Skin epidermis (tissue), 12 donors: ENCODE data around the gene MRPL41.
"Not testable (repeated sequence)": the region's sequence is repeated elsewhere in the genome, so short reads cannot be mapped to it uniquely, and the experiment has no call there.

ENCODE experiments used
- H3K27ac ChIP-seq, 21 experiments: fragments of 200-600 bp; sonication (generic) in 11 of 21; one replicate each; pipeline ENCODE4 v1.5.0; 2020; ENCODE audit warnings: mild to moderate bottlenecking in 3 of 21, inconsistent platforms in 2 of 21, moderate library complexity in 2 of 21
- H3K4me3 ChIP-seq, 7 experiments: fragments of 200-600 bp; sonication (generic) in 2 of 7; one replicate each; pipeline ENCODE4 v1.5.0; 2020; ENCODE audit warnings: inconsistent platforms in 2 of 7, mild to moderate bottlenecking in 2 of 7, moderate library complexity in 1 of 7

Gene MRPL41

DNA sequence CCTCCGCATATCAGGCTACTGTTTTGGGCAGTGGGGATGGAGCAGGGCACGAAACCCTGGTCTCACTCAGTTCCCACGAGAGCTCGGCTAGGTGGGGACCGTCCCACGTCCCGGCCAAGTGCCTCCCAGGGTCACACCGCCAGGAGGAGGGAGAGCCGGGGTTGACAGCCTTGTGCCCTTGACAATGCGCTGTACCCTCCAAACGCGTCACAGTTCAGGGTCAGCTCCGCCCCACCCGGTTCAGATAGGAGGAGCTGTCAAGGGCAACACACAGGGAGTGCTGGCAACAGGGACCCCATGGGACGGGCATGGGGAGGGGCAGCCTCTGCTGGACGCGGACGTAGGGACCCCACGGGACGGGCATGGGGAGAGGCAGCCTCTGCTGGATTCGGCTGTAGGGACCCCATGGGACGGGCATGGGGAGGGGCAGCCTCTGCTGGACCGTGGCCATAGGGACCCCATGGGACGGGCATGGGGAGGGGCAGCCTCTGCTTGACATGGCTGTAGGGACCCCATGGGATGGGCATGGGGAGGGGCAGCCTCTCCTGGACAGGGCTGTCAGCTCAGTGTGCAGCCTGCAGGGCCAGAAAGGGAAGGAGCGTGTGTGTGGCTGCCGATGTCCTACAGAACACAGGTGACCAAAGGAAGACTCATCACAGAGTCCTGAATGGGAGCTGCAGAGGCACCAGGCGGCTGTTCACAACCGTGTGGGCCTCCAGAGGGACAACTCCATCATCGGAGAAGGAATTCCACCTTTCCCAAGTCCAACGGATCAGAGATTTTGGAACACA lies 30.9 kb upstream of the MRPL41 start:
- no peak overlapping the region for H3K4me3 ChIP-seq

DNA sequence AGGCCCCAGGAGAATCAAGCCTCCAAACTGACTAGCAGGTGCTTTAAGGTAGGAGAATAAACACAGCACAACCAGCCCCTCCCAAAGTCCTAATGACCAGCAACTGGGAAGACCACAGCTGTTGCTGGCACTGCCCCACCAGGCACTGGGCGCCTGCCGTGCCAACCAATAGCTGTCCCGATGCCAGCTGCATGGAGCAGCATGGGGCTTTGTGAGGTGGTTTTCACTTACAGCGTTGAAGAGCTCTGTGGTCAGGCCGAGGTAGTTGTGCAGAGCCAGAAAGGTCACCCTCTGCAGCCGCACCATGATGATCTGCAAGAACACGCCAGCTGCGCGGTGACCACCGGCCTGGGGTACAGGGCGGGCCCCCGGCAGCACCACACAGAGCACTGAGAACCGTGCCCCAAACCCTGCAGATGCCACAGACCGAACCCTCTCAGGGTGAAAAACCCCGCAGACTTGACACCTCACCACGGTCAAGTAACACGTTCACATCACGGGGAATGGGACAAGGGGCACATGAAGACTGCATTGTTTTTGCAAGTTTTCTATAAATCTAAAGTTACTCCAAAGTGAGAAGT lies 30.2 kb upstream of the MRPL41 start:
- no peak overlapping the region for H3K4me3 ChIP-seq

More for the DNA sequence above, 30.9 kb upstream of the MRPL41 start:
- no peak overlapping the region for H3K27ac ChIP-seq

DNA sequence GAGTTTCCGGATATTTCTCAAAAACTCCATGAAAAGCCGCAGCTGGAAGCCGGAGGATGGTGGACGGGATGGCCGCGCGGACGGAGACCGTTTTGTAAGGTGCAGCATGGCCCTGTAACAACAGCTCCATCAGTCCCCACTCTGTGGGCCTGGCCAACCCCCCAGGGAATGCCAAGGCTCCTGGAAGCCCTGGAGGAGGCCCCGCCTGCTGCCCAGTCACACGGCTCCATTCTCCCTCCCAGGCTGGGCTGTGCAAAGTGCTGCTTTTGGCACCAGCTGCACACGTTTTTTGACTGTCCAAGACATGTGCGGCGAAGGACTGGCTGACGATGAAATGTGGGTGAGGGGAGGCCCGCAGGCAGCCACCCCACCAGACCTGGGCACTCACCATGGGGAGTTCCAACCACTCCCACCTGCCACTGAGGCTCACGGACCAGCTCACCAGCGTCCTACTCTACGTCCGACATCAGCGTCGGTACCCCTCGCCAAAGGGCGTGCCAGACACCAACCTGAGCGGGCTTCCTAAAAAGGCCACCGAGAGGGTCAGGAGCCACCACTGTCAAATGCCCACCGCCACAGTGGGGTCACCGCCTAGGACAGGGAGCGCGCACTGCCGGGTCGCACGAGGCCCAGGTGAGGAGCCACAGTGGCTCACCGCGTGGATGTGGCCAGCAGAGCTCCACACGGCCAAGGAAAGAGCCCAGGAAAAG lies 28.8 kb upstream of the MRPL41 start:
- Histone ChIP-seq H3K4me3 (no peak overlapping the region), H3K27ac (no peak overlapping the region)

More for the DNA sequence above, 30.2 kb upstream of the MRPL41 start:
- H3K27ac ChIP-seq: no peak overlapping the region

DNA sequence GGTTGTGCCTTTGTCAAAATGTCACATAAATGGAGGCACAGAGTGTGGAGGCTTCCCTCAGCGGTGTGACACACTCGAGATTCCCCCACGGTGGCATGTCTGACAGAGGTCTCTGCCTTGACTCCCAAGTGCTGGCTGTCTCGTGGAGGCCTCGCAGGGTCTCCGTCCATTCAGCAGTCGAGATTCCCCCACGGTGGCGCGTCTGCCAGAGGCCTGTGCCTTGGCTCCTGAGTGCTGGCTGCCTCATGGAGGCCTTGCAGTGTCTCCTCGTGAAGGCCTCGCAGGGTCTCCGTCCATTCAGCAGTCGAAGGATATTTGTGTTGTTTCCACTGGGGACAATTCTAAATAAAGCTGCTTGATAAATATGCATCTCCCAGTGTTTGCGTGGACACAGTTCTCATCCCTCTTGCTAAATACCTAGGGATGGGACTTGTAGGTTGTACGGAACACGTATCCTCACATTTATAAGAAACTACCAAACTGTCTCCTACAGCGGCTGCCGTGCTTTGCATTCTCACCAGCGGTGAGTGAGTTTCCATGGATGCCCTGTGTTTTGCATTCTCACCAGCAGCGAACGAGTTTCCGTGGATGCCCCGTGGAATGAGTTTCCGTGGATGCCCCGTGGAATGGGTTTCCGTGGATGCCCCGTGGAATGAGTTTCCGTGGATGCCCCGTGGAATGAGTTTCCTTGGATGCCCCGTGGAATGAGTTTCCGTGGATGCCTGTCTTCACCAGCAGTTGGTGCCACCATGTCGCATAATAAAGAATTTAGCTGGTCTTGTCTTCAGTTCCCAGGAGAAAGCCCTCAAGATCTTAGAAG lies 27.3 kb upstream of the MRPL41 start:
- H3K27ac ChIP-seq: no peak overlapping the region
- H3K4me3 ChIP-seq: no peak overlapping the region

DNA sequence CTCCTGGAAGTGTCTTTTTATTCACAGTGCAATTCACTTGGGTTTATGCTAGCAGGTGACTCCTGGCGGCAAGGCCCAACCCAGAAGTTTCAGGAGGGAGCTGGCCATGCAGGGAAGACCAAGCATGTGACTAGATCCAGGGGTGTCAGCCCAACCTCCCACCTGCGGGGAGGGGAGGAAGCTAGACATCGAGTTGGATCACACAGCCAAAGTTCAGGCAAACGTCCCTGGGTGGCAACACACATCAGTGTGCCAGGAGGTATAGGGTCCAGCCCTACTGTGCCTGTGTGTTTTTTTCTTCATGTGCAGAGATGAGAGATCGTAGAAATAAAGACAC lies 26.7 kb upstream of the MRPL41 start:
- no peak overlapping the region for H3K4me3 ChIP-seq

DNA sequence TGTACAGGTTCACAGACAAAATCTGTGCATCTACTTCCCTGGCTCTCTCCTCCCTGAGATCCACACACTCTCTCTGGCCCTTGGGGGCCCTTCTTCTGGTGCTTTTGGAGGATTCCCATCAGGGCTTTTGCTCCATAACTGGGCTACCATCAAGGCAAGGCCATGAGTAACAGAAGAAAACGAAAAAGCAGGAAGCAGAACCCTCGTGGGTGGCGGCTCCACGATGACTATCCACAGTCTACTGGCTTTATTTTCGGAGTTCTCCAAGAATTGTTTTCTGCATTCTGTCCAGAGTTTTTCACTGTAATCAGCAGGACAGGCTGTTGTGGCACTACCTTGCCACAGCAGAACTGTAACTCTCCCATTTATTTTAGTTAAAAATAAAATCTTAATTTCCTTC lies 21.3 kb upstream of the MRPL41 start:
- no peak overlapping the region for H3K27ac ChIP-seq
- no peak overlapping the region for H3K4me3 ChIP-seq

More for the DNA sequence above, 26.7 kb upstream of the MRPL41 start:
- no peak overlapping the region for H3K27ac ChIP-seq

DNA sequence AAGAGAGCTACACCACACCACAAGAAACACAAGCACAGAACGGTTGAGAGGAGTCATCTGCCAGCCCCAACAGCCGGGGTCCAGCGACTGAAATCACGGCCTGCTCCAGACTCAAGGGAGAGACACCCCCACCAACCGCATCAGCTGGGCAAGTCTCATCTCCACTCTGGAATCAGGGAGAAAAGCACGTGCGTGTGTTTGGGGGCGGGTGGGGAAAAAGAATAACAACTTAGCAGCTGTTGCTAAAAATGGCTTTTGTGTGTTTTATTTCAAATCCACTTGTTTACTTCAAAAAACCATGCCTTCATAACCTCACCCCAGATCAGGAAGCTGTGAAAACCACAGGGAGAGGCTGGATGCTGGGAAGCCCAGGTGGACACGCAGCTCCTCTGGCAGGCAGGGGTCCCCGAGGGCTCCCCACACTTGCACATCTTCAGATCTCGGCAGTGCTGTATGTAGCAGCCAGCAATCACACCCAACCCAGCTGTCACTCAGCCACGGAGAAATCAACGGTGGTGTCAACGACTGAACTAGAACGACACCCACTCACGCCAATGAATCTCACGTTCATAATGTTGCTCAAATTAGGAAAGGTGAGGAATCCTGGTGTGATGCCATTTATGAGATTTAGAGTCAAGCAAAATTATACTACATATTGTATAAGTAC lies 20.4 kb upstream of the MRPL41 start:
- no peak overlapping the region for H3K27ac ChIP-seq
- H3K4me3 ChIP-seq: no peak overlapping the region

DNA sequence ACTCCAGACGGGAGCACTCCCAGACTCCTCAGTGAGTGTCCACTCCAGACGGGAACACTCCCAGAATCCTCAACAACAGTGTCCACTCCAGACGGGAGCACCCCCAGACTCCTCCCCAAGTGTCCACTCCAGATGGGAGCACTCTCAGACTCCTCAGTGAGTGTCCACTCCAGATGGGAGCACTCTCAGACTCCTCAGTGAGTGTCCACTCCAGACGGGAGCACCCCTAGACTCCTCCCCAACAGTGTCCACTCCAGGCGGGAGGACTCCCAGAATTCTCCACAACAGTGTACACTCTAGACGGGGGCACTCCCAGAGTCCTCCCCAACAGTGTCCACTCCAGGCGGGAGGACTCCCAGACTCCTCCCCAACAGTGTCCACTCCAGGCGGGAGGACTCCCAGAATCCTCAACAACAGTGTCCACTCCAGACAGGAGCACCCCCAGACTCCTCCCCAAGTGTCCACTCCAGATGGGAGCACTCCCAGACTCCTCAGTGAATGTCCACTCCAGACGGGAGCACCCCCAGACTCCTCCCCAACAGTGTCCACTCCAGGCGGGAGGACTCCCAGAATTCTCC lies 18.7 kb upstream of the MRPL41 start:
- H3K27ac ChIP-seq: not testable (repeated sequence)

DNA sequence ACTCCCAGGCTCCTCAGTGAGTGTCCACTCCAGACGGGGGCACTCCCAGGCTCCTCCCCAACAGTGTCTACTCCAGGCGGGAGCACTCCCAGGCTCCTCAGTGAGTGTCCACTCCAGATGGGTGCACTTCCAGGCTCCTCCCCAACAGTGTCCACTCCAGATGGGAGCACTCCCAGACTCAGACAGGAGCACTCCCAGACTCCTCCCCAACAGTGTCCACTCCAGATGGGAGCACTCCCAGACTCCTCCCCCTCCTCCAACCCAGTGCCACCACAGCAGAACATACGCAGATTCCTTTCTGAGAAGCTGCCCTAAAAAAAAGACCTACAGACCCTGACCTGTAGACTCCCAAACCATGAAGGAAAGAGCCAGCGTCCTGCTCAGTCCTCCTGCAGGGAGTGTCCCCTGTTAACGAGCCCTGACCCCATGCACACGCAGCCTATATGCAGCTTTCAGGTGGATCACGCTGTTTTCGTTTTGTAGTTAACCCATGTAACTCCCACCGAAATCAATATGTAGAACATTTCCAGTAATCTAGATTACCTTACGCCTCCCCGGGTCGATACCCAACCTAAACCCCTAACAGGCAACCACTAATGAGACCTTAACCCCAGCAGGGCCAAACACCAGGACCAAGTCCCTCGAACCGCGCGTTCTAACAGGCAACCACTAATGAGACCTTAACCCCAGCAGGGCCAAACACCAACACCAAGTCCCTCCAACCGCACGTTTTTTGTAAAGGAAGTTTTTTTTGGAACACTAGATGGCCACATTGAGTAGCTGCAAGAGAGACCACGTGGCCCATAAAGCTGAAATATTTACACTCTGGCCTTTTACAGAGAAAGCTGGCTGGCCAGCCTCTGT lies 17.2 kb upstream of the MRPL41 start:
- no peak overlapping the region for H3K4me3 ChIP-seq
- H3K27ac ChIP-seq: no peak overlapping the region

More for the DNA sequence above, 18.7 kb upstream of the MRPL41 start:
- H3K4me3 ChIP-seq: not testable (repeated sequence)

DNA sequence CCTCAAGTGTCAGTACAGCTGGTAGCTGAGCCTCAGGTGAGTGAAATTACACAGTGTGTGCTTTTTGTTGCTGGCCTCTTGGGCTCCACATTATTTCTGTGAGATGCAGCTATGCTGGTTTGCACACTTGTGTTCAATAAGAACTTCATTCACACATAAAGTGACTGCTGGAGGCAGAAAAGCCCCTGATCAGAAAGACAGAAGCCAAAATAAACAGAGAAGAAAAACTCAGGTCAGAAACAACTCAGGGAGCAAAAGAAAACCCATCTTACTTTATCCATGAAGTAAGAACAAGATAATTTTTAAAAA lies 16.6 kb upstream of the MRPL41 start:
- no peak overlapping the region for H3K27ac ChIP-seq

DNA sequence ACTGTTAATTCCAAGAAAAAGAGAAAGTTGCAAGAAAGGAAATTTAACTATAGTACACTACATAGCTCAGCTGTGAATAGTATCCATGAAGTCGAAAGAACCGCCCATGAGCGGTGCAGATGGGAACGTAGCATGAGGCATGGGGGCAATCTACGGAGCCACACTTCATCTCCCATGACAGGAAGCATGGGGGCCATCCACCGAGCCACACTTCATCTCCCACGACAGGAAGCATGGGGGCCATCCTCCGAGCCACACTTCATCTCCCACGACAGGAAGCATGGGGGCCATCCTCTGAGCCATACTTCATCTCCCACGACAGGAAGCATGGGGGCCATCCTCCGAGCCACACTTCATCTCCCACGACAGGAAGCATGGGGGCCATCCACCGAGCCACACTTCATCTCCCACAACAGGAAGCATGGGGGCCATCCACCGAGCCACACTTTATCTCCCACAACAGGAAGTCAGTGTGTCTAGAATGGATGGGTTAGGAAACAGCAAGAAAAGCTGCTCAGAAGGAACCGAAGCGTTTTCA lies 15.0 kb upstream of the MRPL41 start:
- not testable (repeated sequence) for H3K4me3 ChIP-seq, H3K27ac ChIP-seq

More for the DNA sequence above, 16.6 kb upstream of the MRPL41 start:
- H3K4me3 ChIP-seq: no peak overlapping the region

DNA sequence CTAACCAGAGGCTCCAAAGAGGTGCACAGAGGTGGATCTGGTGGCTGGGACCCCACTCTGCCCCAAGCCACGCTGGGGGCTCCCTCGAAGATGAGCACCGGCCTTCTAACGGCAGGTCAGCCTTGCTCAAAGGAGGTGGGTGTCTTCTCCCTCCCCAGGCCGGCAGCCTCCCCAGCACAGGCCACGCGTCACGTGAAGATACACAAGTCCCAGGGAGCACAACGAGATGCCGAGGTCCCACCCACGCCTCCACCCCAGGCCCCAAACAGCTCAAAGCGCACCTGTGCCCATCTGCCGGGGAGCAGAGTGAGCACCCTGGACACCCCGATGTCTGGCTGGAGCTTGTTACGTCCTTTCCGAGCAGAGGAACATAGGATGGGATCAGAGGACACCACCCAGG lies 13.6 kb upstream of the MRPL41 start:
- Histone ChIP-seq H3K4me3 (no peak overlapping the region), H3K27ac (no peak overlapping the region)

DNA sequence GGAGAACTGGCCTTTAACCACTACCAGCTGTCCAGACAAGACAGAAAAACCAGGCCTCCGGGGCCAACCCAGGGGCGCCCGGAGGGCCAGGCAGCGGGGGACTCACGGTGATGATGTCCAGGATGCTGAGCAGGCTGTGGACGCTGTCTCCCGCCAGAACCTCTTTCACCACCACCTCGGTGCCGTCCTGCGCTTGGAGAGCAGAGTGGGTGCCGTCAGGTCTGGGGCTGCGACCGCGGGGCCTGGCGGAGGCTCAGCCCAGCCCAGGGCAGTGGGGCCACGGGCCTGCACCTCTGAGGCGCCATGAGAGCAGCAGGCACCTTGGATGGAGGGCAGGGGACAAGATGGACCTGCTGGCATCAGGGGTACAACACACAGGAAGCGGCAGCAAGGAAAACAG lies 11.1 kb upstream of the MRPL41 start:
- Histone ChIP-seq H3K27ac (no peak overlapping the region), H3K4me3 (no peak overlapping the region)

DNA sequence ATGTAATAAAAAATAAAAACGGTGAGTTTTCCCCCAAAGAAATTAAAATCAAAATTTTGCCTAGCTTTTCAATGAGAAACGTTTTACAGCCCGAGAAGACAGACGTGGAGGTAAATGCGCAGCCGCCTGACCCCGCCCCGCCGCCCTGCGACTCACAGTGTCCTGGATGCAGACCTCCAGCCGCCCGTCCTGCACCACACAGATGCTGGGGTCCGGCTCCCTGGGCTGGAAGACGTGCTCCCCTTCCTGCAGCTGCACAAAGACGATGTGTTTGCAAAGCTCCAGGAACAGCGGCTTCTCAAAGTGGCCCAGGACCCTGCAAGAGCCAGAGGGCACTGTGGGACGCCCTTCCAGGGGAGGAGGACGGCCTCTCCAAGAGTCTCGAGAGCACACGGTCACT lies 9.2 kb upstream of the MRPL41 start:
- no peak overlapping the region for H3K4me3 ChIP-seq
- H3K27ac ChIP-seq: no peak overlapping the region

DNA sequence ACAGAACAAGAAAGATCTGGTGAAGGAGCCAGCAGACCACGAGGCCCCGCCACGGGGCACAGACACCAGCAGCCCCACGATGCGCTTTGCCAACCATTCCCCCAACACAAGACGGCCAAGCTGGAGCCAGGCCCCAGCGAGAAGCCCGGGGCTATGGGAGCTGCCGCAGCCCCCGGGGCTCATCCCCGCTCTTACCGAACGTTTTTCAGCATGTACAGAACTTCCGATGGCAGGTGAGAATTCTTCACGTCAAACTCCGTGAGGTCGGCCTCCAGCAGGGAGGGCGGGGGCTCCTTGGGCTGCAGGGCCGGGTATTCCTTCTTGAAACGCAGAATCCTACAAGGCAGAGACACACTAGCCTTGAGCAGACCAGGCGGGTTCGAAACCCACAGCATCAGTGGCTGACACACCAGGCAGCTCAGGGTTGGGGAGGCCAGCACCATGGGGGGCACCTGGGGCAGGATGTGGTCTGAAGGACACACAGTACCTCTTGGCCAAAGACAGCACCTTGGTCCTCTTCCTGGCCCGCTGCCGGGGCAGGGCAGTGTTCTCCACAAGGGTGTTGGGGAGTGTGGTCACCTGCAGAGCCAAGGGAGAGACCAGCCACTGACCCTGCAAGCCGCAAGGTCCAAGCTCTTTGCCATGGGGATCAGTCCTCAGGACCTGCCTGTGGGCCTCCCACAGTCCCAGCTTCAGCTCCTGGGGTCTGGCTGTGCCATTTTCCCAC lies 8.3 kb upstream of the MRPL41 start:
- Histone ChIP-seq H3K4me3 (no peak overlapping the region), H3K27ac (peak overlapping the region in 7 of 21 experiments; percentile 31 to 76 (median 62))

DNA sequence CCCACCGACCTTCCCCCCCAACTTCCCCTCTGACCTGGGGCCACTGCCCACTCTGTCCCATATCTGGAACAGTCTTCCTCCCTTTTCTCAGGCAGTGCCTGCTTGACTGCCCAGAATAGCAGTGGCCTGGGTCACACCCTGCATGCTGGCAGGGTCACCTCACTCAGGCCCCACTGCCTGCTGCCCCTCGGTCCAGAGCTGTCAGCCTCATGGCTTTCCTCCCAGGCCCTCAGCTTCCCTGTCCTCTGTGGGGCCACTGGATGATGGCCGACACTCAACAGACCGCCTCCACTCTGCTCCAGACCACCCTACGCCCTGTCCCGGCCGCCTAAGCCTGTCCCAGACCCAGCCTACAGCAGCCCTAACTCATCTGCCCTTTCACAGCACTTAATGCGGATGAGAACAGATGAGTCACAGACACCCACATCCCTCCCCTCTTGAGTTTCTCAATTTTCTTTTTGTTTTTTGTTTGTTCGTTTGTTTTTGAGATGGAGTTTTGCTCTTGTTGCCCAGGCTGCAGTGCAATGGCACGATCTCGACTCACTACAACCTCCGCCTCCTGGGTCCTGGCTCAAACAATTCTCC lies 7.4 kb upstream of the MRPL41 start:
- Histone ChIP-seq H3K27ac (peak overlapping the region in 17 of 21 experiments; percentile 4 to 76 (median 50)), H3K4me3 (no peak overlapping the region)

DNA sequence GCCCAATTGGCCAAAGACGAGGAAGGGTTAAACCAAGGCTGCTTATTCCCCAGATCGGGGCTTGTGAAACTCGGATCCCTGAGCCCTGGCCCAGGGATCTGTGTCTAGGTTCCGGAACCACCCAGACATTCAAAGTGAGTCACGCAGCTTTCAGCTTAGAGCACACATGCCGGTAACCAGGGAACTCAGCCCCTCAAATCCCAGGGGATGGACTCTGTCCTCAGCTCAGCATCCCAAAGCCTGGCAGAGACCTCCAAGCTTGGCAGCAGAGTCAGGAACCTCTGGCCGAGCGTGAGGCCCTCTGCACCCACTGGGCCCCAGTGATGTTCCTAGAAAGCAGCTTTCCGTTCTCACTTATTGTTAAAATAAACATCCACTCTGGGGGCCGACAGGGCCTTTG lies 6.6 kb upstream of the MRPL41 start:
- Histone ChIP-seq H3K4me3 (no peak overlapping the region), H3K27ac (peak overlapping the region in 16 of 21 experiments; percentile 4 to 76 (median 42))
